ENCODE measurements around the gene DPT. TPM values are rescaled to one million over a fixed set of nuclear protein-coding genes. Genes with fewer than 3 reads are reported as not detected.

The DPT gene
- total and polyA plus RNA-seq, 2 donors (not counting 3 experiments of a cell fraction or from before 2014, with no cell fraction given): not detected

DNA sequence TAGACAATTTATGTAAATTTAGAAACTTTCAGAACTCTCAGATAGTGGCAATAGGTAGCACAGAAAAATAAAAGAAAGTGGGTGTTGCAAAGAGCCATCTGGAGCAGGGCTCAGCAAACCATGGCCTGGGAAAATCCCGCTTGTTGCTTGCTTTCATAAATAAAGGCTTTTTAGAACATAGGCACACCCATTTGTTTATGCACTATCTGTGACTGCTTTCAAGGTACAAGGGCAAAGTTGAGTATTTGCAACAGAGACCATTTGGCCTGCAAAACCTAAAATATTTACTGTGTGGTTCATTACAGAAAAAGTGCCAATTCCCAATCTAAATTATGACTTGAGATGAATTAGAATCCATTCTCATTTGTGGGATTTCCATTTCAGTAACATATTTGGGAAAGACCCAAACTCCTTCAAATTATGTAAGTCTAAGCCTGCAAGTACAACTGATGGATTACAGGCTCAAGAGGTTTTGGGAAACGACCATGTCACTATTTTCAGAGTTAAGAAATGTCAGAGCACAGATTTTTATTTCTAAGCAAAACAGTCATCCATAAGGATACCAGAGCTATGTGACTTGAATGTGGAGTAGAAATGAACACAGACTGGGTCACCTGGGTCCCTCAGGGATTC lies 43.5 kb upstream of the DPT start:
- H3K36me3 ChIP-seq (ENCODE audit: control insufficient read depth in 2 of 2, extremely low read depth in 1 of 2, insufficient read depth in 2 of 2, low read length in 2 of 2): no peaks in the 10 kb centered on the region
- no peak overlapping the region for H3K4me3 ChIP-seq (replicated peaks in 1 of 3; ENCODE audit: insufficient read depth in 1 of 3, low read depth in 1 of 3, low read length in 3 of 3)
- ChIA-PET CTCF (interaction anchor here (1.3 to 2.0 kb wide), 2 partner anchors 11 to 576 kb away, joined by 5 to 6 read pairs; no protein-coding TSS in a partner anchor), POLR2A (no interaction called here)
- no peaks in the 10 kb centered on the region for H3K79me2 ChIP-seq (ENCODE audit: control insufficient read depth, insufficient read depth, low read length)
- no TSS peak for BruUV-seq (replicated peaks)
- H2AFZ ChIP-seq (ENCODE audit: low read depth, low read length): no peak overlapping the region
- no peaks in the 10 kb centered on the region for H3K9me1 ChIP-seq (replicated peaks; ENCODE audit: control insufficient read depth, extremely low read depth, insufficient read depth, low read length)
- H3K9me3 ChIP-seq (replicated peaks; ENCODE audit: control insufficient read depth, insufficient read depth, low read length): no peaks in the 10 kb centered on the region
- no peak overlapping the region for H3K4me2 ChIP-seq (ENCODE audit: insufficient read depth, low read length)
- FAIRE-seq (no peak), DNase-seq (ENCODE audit: low read depth, low spot score) (no peak)
- H4K20me1 ChIP-seq (replicated peaks; ENCODE audit: control insufficient read depth, extremely low read depth, insufficient read depth, low read length): no peaks in the 10 kb centered on the region
- no peaks in the 10 kb centered on the region for H3K4me1 ChIP-seq (ENCODE audit: control insufficient read depth, extremely low read depth, insufficient read depth, low read length)
- H3K9ac ChIP-seq (replicated peaks; ENCODE audit: extremely low read depth, insufficient read depth, low read length): no peak overlapping the region
- intact Hi-C loops (cut with micrococcal nuclease) (no loop called here), dilution Hi-C loops (cut with MboI; ENCODE audit: extremely low pct_ligation_motif_present, low sequenced_read_pairs) (no loop called here)
- no peak for TF ChIP-seq JUN (IDR thresholded peaks at IDR 0.05; ENCODE audit: borderline replicate concordance, insufficient read depth, insufficient read length, low read depth)
- no peak for TF ChIP-seq POLR2A (IDR thresholded peaks at IDR 0.05; ENCODE audit: low read depth, low read length)
- TF ChIP-seq POLR2AphosphoS5 (IDR thresholded peaks at IDR 0.05; ENCODE audit: insufficient read depth, low read depth, low read length): no peak
- TF ChIP-seq, protein P1, sequence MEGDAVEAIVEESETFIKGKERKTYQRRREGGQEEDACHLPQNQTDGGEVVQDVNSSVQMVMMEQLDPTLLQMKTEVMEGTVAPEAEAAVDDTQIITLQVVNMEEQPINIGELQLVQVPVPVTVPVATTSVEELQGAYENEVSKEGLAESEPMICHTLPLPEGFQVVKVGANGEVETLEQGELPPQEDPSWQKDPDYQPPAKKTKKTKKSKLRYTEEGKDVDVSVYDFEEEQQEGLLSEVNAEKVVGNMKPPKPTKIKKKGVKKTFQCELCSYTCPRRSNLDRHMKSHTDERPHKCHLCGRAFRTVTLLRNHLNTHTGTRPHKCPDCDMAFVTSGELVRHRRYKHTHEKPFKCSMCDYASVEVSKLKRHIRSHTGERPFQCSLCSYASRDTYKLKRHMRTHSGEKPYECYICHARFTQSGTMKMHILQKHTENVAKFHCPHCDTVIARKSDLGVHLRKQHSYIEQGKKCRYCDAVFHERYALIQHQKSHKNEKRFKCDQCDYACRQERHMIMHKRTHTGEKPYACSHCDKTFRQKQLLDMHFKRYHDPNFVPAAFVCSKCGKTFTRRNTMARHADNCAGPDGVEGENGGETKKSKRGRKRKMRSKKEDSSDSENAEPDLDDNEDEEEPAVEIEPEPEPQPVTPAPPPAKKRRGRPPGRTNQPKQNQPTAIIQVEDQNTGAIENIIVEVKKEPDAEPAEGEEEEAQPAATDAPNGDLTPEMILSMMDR (IDR thresholded peaks at IDR 0.05; ENCODE audit: extremely low read depth in 1 of 2, insufficient read depth in 1 of 2, low read depth in 1 of 2, low read length in 2 of 2): no peak
- TF ChIP-seq, protein P2, sequence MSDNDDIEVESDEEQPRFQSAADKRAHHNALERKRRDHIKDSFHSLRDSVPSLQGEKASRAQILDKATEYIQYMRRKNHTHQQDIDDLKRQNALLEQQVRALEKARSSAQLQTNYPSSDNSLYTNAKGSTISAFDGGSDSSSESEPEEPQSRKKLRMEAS (IDR thresholded peaks at IDR 0.05; ENCODE audit: insufficient read depth, insufficient read length): no peak
- TF ChIP-seq MYC (IDR thresholded peaks at IDR 0.05; ENCODE audit: low read depth, low read length): no peak
- no peak for TF ChIP-seq FOS (IDR thresholded peaks at IDR 0.05; ENCODE audit: borderline replicate concordance, insufficient read depth, low read length)
- no peak for TF ChIP-seq EZH2 (IDR thresholded peaks at IDR 0.05; ENCODE audit: borderline replicate concordance, low read depth, low read length, severe bottlenecking)
- TF ChIP-seq GATA2 (IDR thresholded peaks at IDR 0.05; ENCODE audit: insufficient read depth, insufficient read length, low read depth, low read length): no peak
- H3K27me3 ChIP-seq (ENCODE audit: control insufficient read depth in 2 of 2, insufficient read depth in 2 of 2, low read length in 2 of 2): peaks cover 0 to 2% of the 10 kb centered on the region in 2 experiments
- H3K27ac ChIP-seq (ENCODE audit: insufficient read depth, low read depth, low read length): no peak overlapping the region
